ENCODE results near the gene NDC80.

NDC80 gene

GRCh38 chr18:2554696-2555095, 16.7 kb upstream of the NDC80 start:
- no peak overlapping the region for H3K4me3 ChIP-seq
- no peak overlapping the region for H3K27ac ChIP-seq
- H4K20me1 ChIP-seq: no peaks in the 10 kb centered on the region
- H3K9ac ChIP-seq: no peak overlapping the region
- H3K27me3 ChIP-seq: no peaks in the 10 kb centered on the region
- no peak overlapping the region for H3K4me2 ChIP-seq
- TF ChIP-seq Cebpa-rat (IDR thresholded peaks at IDR 0.05): no peak
- H3K4me1 ChIP-seq: no peaks in the 10 kb centered on the region
- H3K36me3 ChIP-seq: peaks cover 12% of the 10 kb centered on the region
- H3K9me3 ChIP-seq: no peaks in the 10 kb centered on the region

- no peak overlapping the region for H3K4me3 ChIP-seq
- H3K9me3 ChIP-seq: no peaks in the 10 kb centered on the region
- no peaks in the 10 kb centered on the region for H4K20me1 ChIP-seq
- H3K4me1 ChIP-seq: 0 out of 2 replicates have a peak, but pooled peaks cover 4% of the 10 kb centered on the region
- H3K9ac ChIP-seq: no peak overlapping the region
- no peak overlapping the region for H3K4me2 ChIP-seq
- no peak for TF ChIP-seq Cebpa-rat (IDR thresholded peaks at IDR 0.05)
- H3K27ac ChIP-seq: no peak overlapping the region
- H3K36me3 ChIP-seq: peaks cover 12% of the 10 kb centered on the region
- H3K27me3 ChIP-seq: no peaks in the 10 kb centered on the region
These were observed 15.5 kb upstream of the NDC80 start for GRCh38 chr18:2555895-2556294.

GRCh38 chr18:2557536-2557935, 13.8 kb upstream of the NDC80 start:
- TF ChIP-seq Cebpa-rat (IDR thresholded peaks at IDR 0.05): no peak
- Histone ChIP-seq H3K9me3 (no peaks in the 10 kb centered on the region), H4K20me1 (no peaks in the 10 kb centered on the region), H3K4me3 (no peak overlapping the region), H3K9ac (no peak overlapping the region), H3K4me1 (0 out of 2 replicates have a peak, but pooled peaks cover 5% of the 10 kb centered on the region), H3K27ac (no peak overlapping the region), H3K27me3 (no peaks in the 10 kb centered on the region), H3K36me3 (peaks cover 10% of the 10 kb centered on the region), H3K4me2 (no peak overlapping the region)

- no peak for TF ChIP-seq Cebpa-rat (IDR thresholded peaks at IDR 0.05)
These were observed 12.1 kb upstream of the NDC80 start for GRCh38 chr18:2559249-2559648.

GRCh38 chr18:2564373-2564772, 7.0 kb upstream of the NDC80 start:
- Histone ChIP-seq H3K9ac (no peak overlapping the region), H3K27me3 (no peaks in the 10 kb centered on the region), H3K27ac (no peak overlapping the region), H3K9me3 (no peaks in the 10 kb centered on the region), H4K20me1 (no peaks in the 10 kb centered on the region), H3K4me2 (no peak overlapping the region), H3K4me1 (peaks cover 11% of the 10 kb centered on the region), H3K36me3 (peaks cover 37% of the 10 kb centered on the region), H3K4me3 (no peak overlapping the region)
- TF ChIP-seq Cebpa-rat (IDR thresholded peaks at IDR 0.05): no peak

More at GRCh38 chr18:2559249-2559648, 12.1 kb upstream of the NDC80 start:
- H4K20me1 ChIP-seq: no peaks in the 10 kb centered on the region
- H3K4me3 ChIP-seq: no peak overlapping the region
- H3K4me1 ChIP-seq: 0 out of 2 replicates have a peak, but pooled peaks cover 5% of the 10 kb centered on the region
- H3K9me3 ChIP-seq: no peaks in the 10 kb centered on the region
- no peak overlapping the region for H3K9ac ChIP-seq
- H3K4me2 ChIP-seq: no peak overlapping the region
- peaks cover 23% of the 10 kb centered on the region for H3K36me3 ChIP-seq
- H3K27ac ChIP-seq: no peak overlapping the region
- H3K27me3 ChIP-seq: no peaks in the 10 kb centered on the region

GRCh38 chr18:2568129-2568528, 3.2 kb upstream of the NDC80 start:
- Histone ChIP-seq H3K36me3 (peaks cover 22% of the 10 kb centered on the region), H3K27ac (no peak overlapping the region), H4K20me1 (no peaks in the 10 kb centered on the region), H3K9me3 (no peaks in the 10 kb centered on the region), H3K4me1 (peaks cover 32% of the 10 kb centered on the region), H3K4me2 (no peak overlapping the region), H3K4me3 (no peak overlapping the region), H3K27me3 (no peaks in the 10 kb centered on the region), H3K9ac (no peak overlapping the region)
- TF ChIP-seq Cebpa-rat (IDR thresholded peaks at IDR 0.05): no peak

- H3K4me1 ChIP-seq: peaks cover 37% of the 10 kb centered on the region
- H4K20me1 ChIP-seq: no peaks in the 10 kb centered on the region
- no peak overlapping the region for H3K4me3 ChIP-seq
- no peak overlapping the region for H3K9ac ChIP-seq
- H3K4me2 ChIP-seq: no peak overlapping the region
- H3K9me3 ChIP-seq: no peaks in the 10 kb centered on the region
- H3K36me3 ChIP-seq: peaks cover 19% of the 10 kb centered on the region
- TF ChIP-seq Cebpa-rat (IDR thresholded peaks at IDR 0.05): no peak
- H3K27me3 ChIP-seq: no peaks in the 10 kb centered on the region
- no peak overlapping the region for H3K27ac ChIP-seq
These were observed 2.8 kb upstream of the NDC80 start for GRCh38 chr18:2568605-2569004.

GRCh38 chr18:2569338-2570207, 1.8 kb upstream of the NDC80 start:
- TF ChIP-seq Cebpa-rat (IDR thresholded peaks at IDR 0.05): no peak
- Histone ChIP-seq H3K4me1 (peaks cover 47% of the 10 kb centered on the region), H3K4me3 (peak overlapping the region; percentile 87), H3K36me3 (peaks cover 12% of the 10 kb centered on the region), H3K9me3 (no peaks in the 10 kb centered on the region), H3K4me2 (peak overlapping the region; percentile 82), H3K27ac (peak overlapping the region; percentile 98; the same call in 1 of the 2 replicates), H3K27me3 (no peaks in the 10 kb centered on the region), H4K20me1 (no peaks in the 10 kb centered on the region), H3K9ac (peak overlapping the region; percentile 96)

- Histone ChIP-seq H3K9me3 (no peaks in the 10 kb centered on the region), H3K4me2 (peak overlapping the region; percentile 82), H3K27ac (peak overlapping the region; percentile 98), H3K4me3 (peak overlapping the region; percentile 87), H4K20me1 (no peaks in the 10 kb centered on the region), H3K4me1 (peaks cover 47% of the 10 kb centered on the region), H3K36me3 (peaks cover 14% of the 10 kb centered on the region), H3K27me3 (no peaks in the 10 kb centered on the region), H3K9ac (peak overlapping the region; percentile 96)
- TF ChIP-seq Cebpa-rat (IDR thresholded peaks at IDR 0.05): no peak
These were observed 571 bp upstream of the NDC80 start for GRCh38 chr18:2570772-2571199.

- peak overlapping the region; percentile 98 for H3K27ac ChIP-seq
- peak overlapping the region; percentile 96 for H3K9ac ChIP-seq
- H3K4me3 ChIP-seq: peak overlapping the region; percentile 87
- H3K36me3 ChIP-seq: peaks cover 27% of the 10 kb centered on the region
- peaks cover 47% of the 10 kb centered on the region for H3K4me1 ChIP-seq
- no peaks in the 10 kb centered on the region for H4K20me1 ChIP-seq
- H3K27me3 ChIP-seq: no peaks in the 10 kb centered on the region
- no peak for TF ChIP-seq Cebpa-rat (IDR thresholded peaks at IDR 0.05)
- peak overlapping the region; percentile 82 for H3K4me2 ChIP-seq
- no peaks in the 10 kb centered on the region for H3K9me3 ChIP-seq
These were observed 813 bp downstream of the NDC80 start for GRCh38 chr18:2572171-2572569.

All from BLaER1 (cell line).